LNCaP clone FGC (cell line): ENCODE data around the gene TPCN2.

Source experiments
- DNase-seq: peaks from one replicate; pipeline ENCODE4 v3.0.0-alpha.2; 2011; ENCODE audit warnings: low read depth
- H3K4me3 ChIP-seq: 2 replicates; pipeline ENCODE4 v1.5.1; 2011; ENCODE audit warnings: mild to moderate bottlenecking, low read depth, low read length, control low read depth
- CTCF ChIP-seq: IDR thresholded peaks from 2 replicates; pipeline ENCODE4 v1.5.1; 2012; ENCODE audit warnings: mild to moderate bottlenecking; ENCODE audit not compliant: control insufficient read depth, insufficient read depth; ENCODE audit errors: extremely low read depth

The TPCN2 gene

DNA sequence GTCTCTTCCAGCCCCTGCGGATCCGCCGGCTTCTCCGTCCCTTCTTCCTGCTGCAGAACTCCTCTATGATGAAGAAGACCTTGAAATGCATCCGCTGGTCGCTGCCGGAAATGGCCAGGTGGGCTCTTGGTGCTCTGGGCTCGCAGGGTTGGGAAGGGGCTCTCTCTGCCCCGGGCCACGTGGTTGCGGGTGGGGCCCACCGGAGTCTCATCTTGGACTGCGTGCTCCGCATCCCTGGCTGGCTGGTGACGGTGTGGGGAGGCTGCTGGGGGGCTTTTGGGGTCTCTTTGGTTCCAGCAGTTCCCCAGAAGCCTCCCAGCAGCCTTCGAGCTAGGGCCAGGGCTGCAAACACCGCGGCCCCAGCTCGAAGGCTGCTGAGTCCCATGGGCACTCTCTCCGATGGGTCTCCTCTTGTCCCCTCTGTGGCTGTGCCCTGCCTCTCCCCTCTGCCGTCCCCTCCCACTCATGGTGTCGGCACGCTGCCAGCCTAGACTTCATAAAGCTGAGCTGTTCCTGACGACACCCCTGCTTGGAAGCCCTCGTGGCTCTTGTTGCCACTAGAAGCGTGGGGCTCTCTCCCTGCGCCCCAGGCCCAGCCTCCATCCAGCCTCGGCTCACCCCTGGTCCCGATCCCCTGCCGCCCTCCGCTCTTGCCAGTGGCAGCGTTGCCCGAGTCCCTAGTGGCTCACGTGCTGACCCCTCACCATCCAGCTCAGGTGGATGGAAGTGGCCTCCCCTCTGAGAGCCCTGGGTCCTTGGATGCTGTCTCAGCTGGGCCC is 14.3 kb downstream of the TPCN2 start:
- no peak for DNase-seq
- no peak for TF ChIP-seq CTCF
- H3K4me3 ChIP-seq: no peak overlapping the region

DNA sequence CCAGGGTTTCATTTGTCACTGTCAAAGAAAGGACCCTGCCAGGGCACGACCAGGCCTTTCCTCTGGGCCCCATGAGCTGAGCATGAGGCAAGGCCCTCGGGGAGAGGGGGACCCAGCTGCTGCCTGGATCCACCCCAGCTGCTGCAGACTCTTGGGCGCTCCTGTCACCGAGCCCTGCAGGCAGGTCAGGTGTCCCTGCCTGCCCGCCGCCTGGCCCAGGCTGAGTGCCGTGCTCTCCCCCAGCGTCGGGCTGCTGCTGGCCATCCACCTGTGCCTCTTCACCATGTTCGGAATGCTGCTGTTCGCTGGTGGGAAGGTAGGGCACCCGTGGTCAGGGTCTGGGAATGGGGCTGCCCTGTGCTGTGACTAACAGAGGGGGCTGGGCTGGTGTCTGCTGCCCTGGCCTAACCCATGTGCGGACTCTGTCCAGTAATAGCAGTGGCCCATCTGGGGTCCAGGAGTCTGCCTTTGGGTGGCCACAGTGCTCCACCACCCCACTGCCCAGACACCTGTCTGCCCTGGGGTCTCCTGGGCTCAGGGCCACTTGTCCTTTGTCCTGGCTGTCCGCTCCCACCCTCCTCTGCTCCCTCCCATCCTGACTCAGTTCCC is 15.0 kb downstream of the TPCN2 start:
- no peak for TF ChIP-seq CTCF
- no peak for DNase-seq
- H3K4me3 ChIP-seq: no peak overlapping the region

DNA sequence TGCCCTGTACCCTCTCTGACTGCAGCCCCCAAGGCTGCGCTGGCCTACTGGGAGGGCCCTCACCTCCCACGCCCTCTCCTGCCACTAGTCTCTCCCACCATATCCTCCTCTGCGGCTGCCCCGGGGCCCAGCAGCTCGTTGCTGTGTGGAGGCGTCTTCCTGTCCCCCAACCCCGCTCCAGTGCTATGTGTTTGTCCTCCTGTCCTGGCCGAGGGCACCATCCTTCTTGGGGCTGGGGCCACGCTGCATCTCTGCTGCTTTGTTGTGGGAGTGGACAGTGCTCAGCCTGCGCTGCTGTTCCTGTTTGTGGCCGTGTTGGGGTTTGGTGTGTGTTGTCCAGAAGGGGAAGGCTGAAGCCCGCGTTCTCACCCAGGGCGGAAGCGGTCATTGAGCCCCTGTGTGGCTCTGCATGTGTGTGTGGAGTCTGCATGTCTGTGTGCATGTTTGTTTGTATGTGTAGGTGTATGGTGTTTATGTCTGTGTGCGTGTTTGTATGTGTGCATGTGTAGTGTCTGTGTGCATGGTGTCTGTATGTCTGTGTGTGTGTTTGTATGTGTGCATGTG is 15.7 kb downstream of the TPCN2 start:
- TF ChIP-seq CTCF: no peak
- DNase-seq: no peak
- no peak overlapping the region for H3K4me3 ChIP-seq

GRCh38 chr11:69065147-69065710 is 16.5 kb downstream of the TPCN2 start:
- no peak for DNase-seq
- no peak for TF ChIP-seq CTCF
- H3K4me3 ChIP-seq: no peak overlapping the region

- no peak for TF ChIP-seq CTCF
- no peak overlapping the region for H3K4me3 ChIP-seq
Measured at GRCh38 chr11:69066122-69067112, 17.7 kb downstream of the TPCN2 start.

DNA sequence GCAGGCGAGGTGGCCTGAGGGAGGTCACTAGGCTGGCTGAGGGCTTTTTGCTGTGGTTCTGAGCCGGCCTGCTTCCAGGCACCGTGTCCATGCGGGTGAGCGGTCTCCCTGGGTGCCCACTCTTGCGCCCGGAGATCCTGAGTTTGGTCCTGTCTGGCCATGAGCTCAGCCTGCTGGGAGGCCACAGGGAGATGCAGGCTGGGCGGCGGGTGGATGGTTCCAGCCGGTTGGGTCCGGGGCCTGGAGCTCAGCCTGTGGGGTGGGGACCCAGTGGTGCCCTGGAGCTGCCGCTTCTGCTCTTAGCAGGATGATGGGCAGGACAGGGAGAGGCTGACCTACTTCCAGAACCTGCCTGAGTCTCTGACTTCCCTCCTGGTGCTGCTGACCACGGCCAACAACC is 18.5 kb downstream of the TPCN2 start:
- no peak for DNase-seq
- H3K4me3 ChIP-seq: no peak overlapping the region
- no peak for TF ChIP-seq CTCF

More at GRCh38 chr11:69066122-69067112, 17.7 kb downstream of the TPCN2 start:
- DNase-seq: no peak
